ENCODE results near the gene MUC5B. TPM values are rescaled to one million over a fixed set of nuclear protein-coding genes. Genes with fewer than 3 reads are reported as not detected.

The MUC5B gene
- total and polyA plus RNA-seq, 4 donors: 0.17 to 0.95 (median 0.50) TPM; not detected in 1

DNA sequence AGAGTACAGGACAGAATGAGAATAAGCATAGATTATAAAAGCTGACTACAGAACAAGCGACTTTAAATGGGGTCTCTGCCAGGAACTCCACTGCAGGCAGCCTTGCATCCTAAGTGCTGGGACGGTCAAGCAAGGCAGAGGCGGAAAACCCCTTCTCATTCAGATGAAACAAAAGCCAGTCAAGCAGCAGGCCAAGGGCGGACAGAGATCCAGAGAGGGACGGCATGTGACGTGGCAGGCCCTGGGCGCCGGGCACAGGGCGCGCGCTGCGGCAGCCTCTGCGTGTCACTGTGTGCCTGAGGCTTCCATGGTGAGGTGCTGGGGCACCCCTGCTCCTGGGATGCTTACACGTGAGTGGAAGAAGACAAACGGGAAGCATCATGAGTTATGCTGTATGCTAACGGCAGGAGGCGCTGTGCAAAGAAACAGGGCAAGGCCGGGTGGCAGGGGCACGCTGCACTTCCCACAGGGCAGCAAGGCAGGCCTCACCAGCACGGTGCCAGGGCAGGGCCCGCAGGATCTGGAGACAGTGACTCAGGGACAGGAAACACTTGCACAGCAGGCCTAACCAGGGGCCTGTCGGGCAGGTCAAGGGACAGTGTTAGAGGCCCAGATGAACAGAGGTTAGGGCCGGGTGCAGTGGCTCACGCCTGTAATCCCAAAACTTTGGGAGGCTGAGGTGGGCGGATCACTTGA lies 80.4 kb downstream of the MUC5B start:
- H3K9ac ChIP-seq (ENCODE audit: low read depth in 1 of 2, low read length in 2 of 2): peak overlapping the region; percentile 7 to 89

GRCh38 chr11:1303973-1304372 lies 81.1 kb downstream of the MUC5B start:
- 24% methylated on average over 10 of the region's 10 CpGs for WGBS
- peak overlapping the region; percentile 86 to 89 for H3K27ac ChIP-seq (ENCODE audit: low read depth in 1 of 2, low read length in 2 of 2)
- TF ChIP-seq RAD21 (IDR thresholded peaks at IDR 0.05) (no peak), HNF4A (conservative IDR thresholded peaks at IDR 0.05) (no peak), FOXA1 (IDR thresholded peaks at IDR 0.05) (no peak), JUND (IDR thresholded peaks at IDR 0.05) (no peak), HNF4G (IDR thresholded peaks at IDR 0.05) (no peak)
- TF ChIP-seq, protein P1, sequence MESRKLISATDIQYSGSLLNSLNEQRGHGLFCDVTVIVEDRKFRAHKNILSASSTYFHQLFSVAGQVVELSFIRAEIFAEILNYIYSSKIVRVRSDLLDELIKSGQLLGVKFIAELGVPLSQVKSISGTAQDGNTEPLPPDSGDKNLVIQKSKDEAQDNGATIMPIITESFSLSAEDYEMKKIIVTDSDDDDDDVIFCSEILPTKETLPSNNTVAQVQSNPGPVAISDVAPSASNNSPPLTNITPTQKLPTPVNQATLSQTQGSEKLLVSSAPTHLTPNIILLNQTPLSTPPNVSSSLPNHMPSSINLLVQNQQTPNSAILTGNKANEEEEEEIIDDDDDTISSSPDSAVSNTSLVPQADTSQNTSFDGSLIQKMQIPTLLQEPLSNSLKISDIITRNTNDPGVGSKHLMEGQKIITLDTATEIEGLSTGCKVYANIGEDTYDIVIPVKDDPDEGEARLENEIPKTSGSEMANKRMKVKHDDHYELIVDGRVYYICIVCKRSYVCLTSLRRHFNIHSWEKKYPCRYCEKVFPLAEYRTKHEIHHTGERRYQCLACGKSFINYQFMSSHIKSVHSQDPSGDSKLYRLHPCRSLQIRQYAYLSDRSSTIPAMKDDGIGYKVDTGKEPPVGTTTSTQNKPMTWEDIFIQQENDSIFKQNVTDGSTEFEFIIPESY (IDR thresholded peaks at IDR 0.05): no peak
- H3K36me3 ChIP-seq (ENCODE audit: control insufficient read depth in 4 of 4, insufficient read depth in 3 of 4, low read depth in 1 of 4, low read length in 3 of 4): no peaks in the 10 kb centered on the region
- H3K9me3 ChIP-seq (ENCODE audit: control insufficient read depth in 4 of 4, low read length in 3 of 4): no peaks in the 10 kb centered on the region
- peak overlapping the region; percentile 7 to 81 for H3K9ac ChIP-seq (ENCODE audit: low read depth in 1 of 2, low read length in 2 of 2)
- H3K4me1 ChIP-seq (ENCODE audit: control insufficient read depth in 4 of 4, insufficient read depth in 4 of 4, low read length in 3 of 4): peaks cover 31 to 91% (median 64%) of the 10 kb centered on the region in 4 donors
- DNase-seq (ENCODE audit: low spot score): peak; percentile 36
- H3K27me3 ChIP-seq (ENCODE audit: control insufficient read depth in 4 of 4, insufficient read depth in 4 of 4, low read length in 3 of 4): no peaks in the 10 kb centered on the region
- peak overlapping the region in 2 of 3 donors; percentile 2 to 9 for H3K4me3 ChIP-seq (ENCODE audit: low read depth in 1 of 3, low read length in 3 of 3)

More for the DNA sequence above, 80.4 kb downstream of the MUC5B start:
- no peak for TF ChIP-seq RXRA (IDR thresholded peaks at IDR 0.05)
- TF ChIP-seq RAD21 (IDR thresholded peaks at IDR 0.05): peak; percentile 31 to 58
- no peak for TF ChIP-seq EGR1 (IDR thresholded peaks at IDR 0.05; ENCODE audit: low read depth in 2 of 2)
- TF ChIP-seq CTCF (IDR thresholded peaks at IDR 0.05; ENCODE audit: low read depth, low read length, missing input control): peak; percentile 55
- Histone ChIP-seq H3K27ac (ENCODE audit: low read depth in 1 of 2, low read length in 2 of 2) (peak overlapping the region; percentile 86 to 89), H3K36me3 (ENCODE audit: control insufficient read depth in 4 of 4, insufficient read depth in 3 of 4, low read depth in 1 of 4, low read length in 3 of 4) (no peaks in the 10 kb centered on the region), H3K4me1 (ENCODE audit: control insufficient read depth in 4 of 4, insufficient read depth in 4 of 4, low read length in 3 of 4) (peaks cover 37 to 91% (median 64%) of the 10 kb centered on the region in 4 donors), H3K27me3 (ENCODE audit: control insufficient read depth in 4 of 4, insufficient read depth in 4 of 4, low read length in 3 of 4) (no peaks in the 10 kb centered on the region), H3K9me3 (ENCODE audit: control insufficient read depth in 4 of 4, low read length in 3 of 4) (no peaks in the 10 kb centered on the region), H3K4me3 (ENCODE audit: low read depth in 1 of 3, low read length in 3 of 3) (peak overlapping the region in 1 of 3 donors; percentile 15)
- no peak for DNase-seq (ENCODE audit: low spot score)
- 28% methylated on average over 25 of the region's 25 CpGs for WGBS

- peak overlapping the region; percentile 61 to 91 for H3K9ac ChIP-seq (ENCODE audit: low read depth in 1 of 2, low read length in 2 of 2)
- peak overlapping the region in 1 of 3 donors; percentile 9 for H3K4me3 ChIP-seq (ENCODE audit: low read depth in 1 of 3, low read length in 3 of 3)
- H3K36me3 ChIP-seq (ENCODE audit: control insufficient read depth in 4 of 4, insufficient read depth in 3 of 4, low read depth in 1 of 4, low read length in 3 of 4): no peaks in the 10 kb centered on the region
- DNase-seq (ENCODE audit: low spot score): peak; percentile 56
- H3K27ac ChIP-seq (ENCODE audit: low read depth in 1 of 2, low read length in 2 of 2): peak overlapping the region; percentile 86 to 89
- H3K9me3 ChIP-seq (ENCODE audit: control insufficient read depth in 4 of 4, low read length in 3 of 4): no peaks in the 10 kb centered on the region
- peaks cover 31 to 91% (median 63%) of the 10 kb centered on the region in 4 donors for H3K4me1 ChIP-seq (ENCODE audit: control insufficient read depth in 4 of 4, insufficient read depth in 4 of 4, low read length in 3 of 4)
- H3K27me3 ChIP-seq (ENCODE audit: control insufficient read depth in 4 of 4, insufficient read depth in 4 of 4, low read length in 3 of 4): no peaks in the 10 kb centered on the region
- WGBS: 16% methylated on average over 14 of the region's 14 CpGs
- no peak for TF ChIP-seq HNF4G (IDR thresholded peaks at IDR 0.05)
- TF ChIP-seq ATF3 (IDR thresholded peaks at IDR 0.05): no peak
- TF ChIP-seq NR2F2 (IDR thresholded peaks at IDR 0.05): no peak
- TF ChIP-seq, protein P1 (IDR thresholded peaks at IDR 0.05): peak; percentile 64
- peak; percentile 76 for TF ChIP-seq SP1 (IDR thresholded peaks at IDR 0.05)
- peak; percentile 90 for TF ChIP-seq TAF1 (conservative IDR thresholded peaks at IDR 0.05)
- TF ChIP-seq JUND (IDR thresholded peaks at IDR 0.05): no peak
- TF ChIP-seq EGR1 (IDR thresholded peaks at IDR 0.05; ENCODE audit: low read depth in 2 of 2): peak in 1 of 2 donors; percentile 65
- TF ChIP-seq, protein P2, sequence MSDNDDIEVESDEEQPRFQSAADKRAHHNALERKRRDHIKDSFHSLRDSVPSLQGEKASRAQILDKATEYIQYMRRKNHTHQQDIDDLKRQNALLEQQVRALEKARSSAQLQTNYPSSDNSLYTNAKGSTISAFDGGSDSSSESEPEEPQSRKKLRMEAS (IDR thresholded peaks at IDR 0.05): peak; percentile 86
- no peak for TF ChIP-seq RAD21 (IDR thresholded peaks at IDR 0.05)
- peak; percentile 75 for TF ChIP-seq FOXA2 (IDR thresholded peaks at IDR 0.05)
- TF ChIP-seq, protein P3, sequence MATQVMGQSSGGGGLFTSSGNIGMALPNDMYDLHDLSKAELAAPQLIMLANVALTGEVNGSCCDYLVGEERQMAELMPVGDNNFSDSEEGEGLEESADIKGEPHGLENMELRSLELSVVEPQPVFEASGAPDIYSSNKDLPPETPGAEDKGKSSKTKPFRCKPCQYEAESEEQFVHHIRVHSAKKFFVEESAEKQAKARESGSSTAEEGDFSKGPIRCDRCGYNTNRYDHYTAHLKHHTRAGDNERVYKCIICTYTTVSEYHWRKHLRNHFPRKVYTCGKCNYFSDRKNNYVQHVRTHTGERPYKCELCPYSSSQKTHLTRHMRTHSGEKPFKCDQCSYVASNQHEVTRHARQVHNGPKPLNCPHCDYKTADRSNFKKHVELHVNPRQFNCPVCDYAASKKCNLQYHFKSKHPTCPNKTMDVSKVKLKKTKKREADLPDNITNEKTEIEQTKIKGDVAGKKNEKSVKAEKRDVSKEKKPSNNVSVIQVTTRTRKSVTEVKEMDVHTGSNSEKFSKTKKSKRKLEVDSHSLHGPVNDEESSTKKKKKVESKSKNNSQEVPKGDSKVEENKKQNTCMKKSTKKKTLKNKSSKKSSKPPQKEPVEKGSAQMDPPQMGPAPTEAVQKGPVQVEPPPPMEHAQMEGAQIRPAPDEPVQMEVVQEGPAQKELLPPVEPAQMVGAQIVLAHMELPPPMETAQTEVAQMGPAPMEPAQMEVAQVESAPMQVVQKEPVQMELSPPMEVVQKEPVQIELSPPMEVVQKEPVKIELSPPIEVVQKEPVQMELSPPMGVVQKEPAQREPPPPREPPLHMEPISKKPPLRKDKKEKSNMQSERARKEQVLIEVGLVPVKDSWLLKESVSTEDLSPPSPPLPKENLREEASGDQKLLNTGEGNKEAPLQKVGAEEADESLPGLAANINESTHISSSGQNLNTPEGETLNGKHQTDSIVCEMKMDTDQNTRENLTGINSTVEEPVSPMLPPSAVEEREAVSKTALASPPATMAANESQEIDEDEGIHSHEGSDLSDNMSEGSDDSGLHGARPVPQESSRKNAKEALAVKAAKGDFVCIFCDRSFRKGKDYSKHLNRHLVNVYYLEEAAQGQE (IDR thresholded peaks at IDR 0.05): peak; percentile 93
- peak; percentile 28 to 76 for TF ChIP-seq RXRA (IDR thresholded peaks at IDR 0.05)
- peak; percentile 78 for TF ChIP-seq FOXA1 (IDR thresholded peaks at IDR 0.05)
- peak; percentile 57 to 73 for TF ChIP-seq HNF4A (conservative IDR thresholded peaks at IDR 0.05)
These were observed 81.5 kb downstream of the MUC5B start for GRCh38 chr11:1304380-1304779.

Data from liver (tissue), 9 donors.